SH-SY5Y (cell line): ENCODE data around the gene SKAP1.

Experiments used
- GATA2 ChIP-seq: IDR thresholded peaks from 2 replicates; pipeline ENCODE4 v1.6.1; 2011; ENCODE audit warnings: mild to moderate bottlenecking, low read depth, low read length
- GATA3 ChIP-seq: IDR thresholded peaks from 2 replicates; pipeline ENCODE4 v1.6.1; 2011; ENCODE audit warnings: low read depth, mild to moderate bottlenecking, low read length, moderate library complexity

DNA sequence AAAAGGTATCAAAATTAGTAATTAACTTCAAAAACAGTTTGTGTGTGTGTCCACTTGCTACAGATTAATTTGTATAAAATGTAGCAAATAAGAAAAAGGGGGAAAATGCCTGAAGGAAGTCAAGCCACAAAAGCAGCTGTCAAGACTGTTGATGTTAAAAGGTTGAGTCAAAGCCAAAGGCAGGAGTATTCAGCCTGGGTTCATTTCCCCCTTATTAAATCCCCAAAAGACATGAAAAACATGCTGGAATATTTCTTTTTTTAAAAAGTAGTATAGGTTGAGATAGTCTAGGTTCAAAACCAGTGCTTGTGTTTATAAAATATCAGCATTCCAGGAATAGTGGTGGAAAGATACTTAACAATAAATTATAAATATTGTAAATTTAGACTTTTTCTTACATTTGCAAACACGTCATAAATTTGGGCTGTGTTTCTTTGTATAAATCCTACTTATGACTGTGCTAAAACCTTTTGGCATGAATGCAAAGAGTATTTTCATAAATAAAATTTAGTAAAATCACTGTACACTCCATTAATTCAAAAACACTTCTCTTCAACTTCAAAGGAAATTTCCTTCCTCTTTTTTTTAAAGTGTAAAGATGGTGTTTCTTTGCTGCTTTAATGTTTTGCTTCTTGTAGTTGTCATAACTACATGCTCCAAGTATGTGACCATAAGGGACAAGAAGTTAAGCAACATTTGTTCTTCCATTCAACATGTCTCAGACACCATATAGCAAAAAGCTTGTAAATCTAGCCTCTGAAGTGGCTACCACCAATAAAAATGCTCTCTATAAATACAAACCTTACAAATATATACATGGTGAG is 72.0 kb downstream of the SKAP1 start:
- TF ChIP-seq GATA2 (no peak), GATA3 (no peak)
